ENCODE data around the gene GLRX2.
"Not testable (repeated sequence)": the region's sequence is repeated elsewhere in the genome, so short reads cannot be mapped to it uniquely, and the experiment has no call there.

Gene GLRX2

GRCh38 chr1:193065954-193066353 is 39.3 kb downstream of the GLRX2 start:
- no peak for DNase-seq (ENCODE audit: low read depth)

DNA sequence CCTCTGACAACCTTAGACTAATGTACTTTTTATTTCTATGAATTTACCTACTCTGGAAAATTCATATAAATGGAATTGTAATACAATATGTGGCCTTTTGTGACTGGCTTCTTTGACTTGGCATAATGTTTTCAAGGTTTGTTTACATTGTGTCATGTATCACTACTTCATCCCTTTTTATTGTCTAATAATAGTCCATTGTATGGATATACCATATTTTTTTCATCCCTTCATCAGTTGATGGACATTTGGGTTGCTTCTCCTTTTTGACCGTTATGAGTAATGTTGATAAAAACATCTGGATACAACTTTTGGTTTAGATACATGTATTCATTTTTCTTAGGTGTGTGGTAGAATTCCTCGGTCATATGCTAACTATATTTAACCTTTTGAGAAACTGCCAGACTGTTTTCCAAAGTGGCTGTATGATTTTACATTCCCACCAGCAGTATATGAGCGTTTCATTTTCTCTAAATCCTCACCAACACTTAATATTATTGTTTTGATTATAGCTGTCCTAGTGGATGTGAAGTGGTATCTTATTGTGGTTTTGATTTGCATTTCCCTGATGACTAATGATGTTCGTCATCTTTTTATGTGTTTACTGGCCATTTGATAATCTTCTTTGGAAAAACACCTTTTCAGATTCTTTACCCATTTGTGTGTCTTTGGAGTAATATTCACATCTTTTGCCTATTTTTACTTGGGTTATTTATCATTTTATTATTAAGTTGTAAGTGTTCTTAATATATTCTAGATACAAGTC is 42.3 kb downstream of the GLRX2 start:
- DNase-seq (ENCODE audit: low read depth): no peak

- DNase-seq (ENCODE audit: low read depth): no peak
Measured at GRCh38 chr1:193060938-193061337, 44.3 kb downstream of the GLRX2 start.

DNA sequence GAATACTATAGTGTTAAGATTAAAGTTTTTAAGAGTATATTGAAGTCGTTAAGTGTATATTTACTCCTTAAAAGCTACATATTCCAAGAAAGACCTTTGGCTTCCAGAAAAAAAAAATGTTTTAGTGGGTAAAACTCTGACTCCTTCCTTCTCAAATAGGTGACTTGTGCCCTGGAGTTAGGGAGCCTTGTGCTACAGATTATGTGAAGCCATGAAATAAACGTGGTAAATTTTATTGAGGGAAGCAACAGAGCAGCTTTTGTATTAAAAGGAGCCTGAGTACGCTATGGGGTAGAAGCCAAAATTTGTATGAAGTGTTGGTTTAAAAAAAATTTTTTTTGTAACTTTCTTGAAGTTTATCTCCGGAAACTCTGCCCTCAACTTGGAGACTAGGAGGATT is 44.8 kb downstream of the GLRX2 start:
- no peak for DNase-seq (ENCODE audit: low read depth)

DNA sequence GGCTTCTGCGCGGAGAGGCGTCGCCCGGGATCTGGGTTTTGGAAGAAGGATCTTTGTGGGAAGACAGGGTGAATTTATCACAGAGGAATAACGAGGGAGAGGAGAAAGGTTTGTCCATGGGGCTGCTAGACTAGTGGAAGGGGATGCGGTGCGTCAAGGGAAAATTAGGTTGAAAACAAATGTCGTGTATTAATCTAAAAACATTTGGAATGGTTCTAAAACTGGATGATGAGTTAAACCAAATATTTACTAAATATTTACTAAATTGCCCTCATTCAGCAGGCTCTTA is 45.2 kb downstream of the GLRX2 start:
- no peak for DNase-seq (ENCODE audit: low read depth)

DNA sequence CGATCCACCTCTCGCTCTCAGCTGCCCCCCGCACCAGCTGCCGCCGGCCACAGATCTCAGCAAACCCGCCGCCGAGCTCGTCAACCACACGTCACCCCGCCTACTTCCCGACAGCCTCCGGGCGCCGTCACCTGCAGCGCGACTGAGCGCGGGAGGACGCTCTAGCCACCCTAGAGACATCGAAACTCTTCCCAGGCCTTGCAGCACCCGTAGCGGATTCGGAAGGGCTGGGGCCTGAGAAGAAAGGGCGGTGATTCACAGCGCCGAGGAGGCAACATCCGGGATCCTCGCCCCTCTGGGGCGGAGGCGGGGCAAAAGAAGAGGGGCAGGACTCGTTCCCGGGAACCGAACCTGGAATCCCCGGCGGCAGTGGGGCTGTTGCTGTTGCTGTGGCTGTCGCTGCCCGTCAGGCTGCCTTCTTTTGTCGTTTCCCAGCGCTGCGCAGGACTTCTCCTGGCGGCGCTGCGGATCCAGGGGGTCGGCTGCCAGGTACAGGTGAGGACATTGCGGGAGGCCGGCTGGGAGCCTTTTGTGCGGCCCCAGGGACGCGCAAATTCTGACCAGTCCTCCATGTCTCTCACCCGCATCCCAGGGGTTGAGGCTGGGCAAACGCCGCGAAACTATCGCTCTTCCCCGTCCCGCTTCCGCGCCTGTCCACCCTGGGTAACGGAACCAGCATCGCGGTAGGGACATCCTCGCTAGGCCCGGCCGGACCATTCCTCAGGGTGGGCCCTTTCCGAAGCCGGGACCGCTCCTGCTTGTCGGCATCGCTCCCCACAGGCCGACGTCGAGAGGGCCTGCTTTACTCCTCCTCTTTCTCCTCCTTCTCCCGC is 45.7 kb downstream of the GLRX2 start, which contains the start of the genes RO60 and UCHL5:
RO60 (plus strand) TSS at position 331 of the 833 bp plus-strand sequence. CDS start 9,443 bp downstream, outside the sequence.
UCHL5 (minus strand) TSS at position 79 of the 833 bp plus-strand sequence. CDS start 100 bp downstream, outside the sequence.
- DNase-seq (ENCODE audit: low read depth): peak; percentile 93

DNA sequence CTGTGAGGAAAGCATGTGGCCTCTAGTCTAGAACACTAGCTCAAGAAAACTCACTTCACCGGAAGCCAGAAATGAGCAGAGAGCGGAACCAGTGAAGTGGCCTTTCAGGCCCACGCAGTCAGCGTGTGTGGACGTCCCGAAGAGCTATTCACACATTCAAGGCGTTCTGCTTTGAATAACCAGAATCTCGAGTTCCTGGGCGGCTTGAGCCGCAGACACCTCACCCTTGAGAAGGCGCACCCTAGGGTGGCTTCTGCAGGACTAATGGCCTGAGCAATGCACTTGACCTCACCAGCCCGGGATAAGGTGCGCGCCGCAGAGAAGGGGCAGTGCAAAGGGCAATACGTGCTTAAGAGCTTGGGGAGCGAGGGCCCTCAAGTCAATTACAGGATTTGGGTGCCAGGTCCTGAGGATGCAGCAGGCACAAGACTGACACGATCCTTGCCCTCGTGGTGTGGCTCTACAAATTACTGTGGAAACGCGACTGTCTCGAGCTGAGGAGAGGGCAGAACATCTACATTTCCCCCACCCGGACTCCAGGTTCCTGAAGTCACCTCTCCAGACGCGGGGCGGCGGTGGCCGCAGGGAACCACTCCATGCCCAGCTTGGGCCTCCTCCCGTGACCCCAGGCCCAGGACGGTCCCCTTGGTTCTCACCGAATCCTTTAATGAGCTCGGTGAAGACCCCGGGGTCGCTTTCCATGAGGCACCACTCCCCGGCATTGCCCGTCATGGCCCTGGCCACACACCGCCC is 46.5 kb downstream of the GLRX2 start:
- peak; percentile 61 for DNase-seq (ENCODE audit: low read depth)

DNA sequence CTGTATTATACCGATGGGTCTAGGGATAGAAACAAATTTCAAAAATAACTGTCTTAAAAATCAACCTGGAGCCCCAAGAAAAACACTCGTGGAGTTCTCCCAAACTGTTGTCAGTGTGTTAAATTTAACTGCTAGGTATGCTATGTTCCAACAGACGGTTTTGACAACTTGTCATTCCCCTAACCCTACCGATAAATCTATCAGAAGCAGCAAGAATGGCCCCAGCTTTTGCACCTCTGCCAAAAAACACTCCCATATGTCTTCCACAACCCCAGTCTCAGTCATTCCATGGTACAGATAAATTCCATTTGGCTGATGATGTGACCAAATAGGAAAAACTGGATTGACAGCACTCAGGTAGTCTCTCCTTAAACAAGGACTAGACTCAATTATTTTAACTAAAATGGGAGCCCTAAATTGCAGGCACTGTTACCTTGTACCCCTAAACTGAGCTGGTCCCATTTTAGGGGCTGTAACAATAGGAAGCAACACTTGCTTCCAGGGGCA is 51.0 kb downstream of the GLRX2 start:
- no peak for DNase-seq (ENCODE audit: low read depth)

GRCh38 chr1:193048913-193049312 is 56.3 kb downstream of the GLRX2 start:
- not testable (repeated sequence) for DNase-seq (ENCODE audit: low read depth)
